ENCODE results near the gene KRTAP5-3.

DNA sequence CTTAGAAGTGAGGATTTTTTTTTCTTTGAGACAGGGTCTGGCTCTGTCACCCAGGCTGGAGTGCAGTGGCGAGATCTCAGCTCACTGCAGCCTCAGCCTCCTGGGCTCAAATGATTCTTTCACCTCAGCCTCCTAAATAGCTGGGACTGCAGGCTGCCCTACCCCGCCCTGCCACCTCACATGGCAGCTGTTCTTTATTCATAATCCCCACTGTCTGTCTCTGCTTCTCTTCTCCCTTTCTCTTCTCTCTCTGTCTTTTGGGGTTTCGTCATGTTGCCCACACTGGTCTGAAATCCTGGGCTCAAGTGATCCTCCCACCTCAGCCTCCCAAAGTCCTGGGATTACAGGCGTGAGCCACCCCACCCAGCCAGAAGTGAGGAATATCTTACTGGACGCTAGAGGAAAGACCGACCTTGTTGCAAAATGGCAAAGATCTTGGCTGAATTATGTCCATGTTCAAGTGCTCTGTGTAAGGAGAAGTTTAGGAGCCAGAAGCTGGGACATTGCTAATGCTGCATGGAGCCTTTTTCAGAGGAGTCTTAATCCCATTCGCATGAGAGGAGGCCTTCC is 43.2 kb upstream of the KRTAP5-3 start:
- TF ChIP-seq, protein P1, sequence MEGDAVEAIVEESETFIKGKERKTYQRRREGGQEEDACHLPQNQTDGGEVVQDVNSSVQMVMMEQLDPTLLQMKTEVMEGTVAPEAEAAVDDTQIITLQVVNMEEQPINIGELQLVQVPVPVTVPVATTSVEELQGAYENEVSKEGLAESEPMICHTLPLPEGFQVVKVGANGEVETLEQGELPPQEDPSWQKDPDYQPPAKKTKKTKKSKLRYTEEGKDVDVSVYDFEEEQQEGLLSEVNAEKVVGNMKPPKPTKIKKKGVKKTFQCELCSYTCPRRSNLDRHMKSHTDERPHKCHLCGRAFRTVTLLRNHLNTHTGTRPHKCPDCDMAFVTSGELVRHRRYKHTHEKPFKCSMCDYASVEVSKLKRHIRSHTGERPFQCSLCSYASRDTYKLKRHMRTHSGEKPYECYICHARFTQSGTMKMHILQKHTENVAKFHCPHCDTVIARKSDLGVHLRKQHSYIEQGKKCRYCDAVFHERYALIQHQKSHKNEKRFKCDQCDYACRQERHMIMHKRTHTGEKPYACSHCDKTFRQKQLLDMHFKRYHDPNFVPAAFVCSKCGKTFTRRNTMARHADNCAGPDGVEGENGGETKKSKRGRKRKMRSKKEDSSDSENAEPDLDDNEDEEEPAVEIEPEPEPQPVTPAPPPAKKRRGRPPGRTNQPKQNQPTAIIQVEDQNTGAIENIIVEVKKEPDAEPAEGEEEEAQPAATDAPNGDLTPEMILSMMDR (IDR thresholded peaks at IDR 0.05), result no peak
- TF ChIP-seq POLR2A (IDR thresholded peaks at IDR 0.05), result no peak
